ENCODE results near the gene EXOC8. TPM values are rescaled to one million over a fixed set of nuclear protein-coding genes. Genes with fewer than 3 reads are reported as not detected.

The EXOC8 gene
- total RNA-seq, 2 experiments from 2014 or later, result 18.2 to 18.4 TPM

- peaks cover 10% of the 10 kb centered on the region for H3K4me1 Mint-ChIP-seq (ENCODE audit: low read depth)
- ChIA-PET CTCF (interaction anchor here (0.7 to 1.7 kb wide), 4 partner anchors 11 to 384 kb away, joined by 3 to 7 read pairs (median 3); no protein-coding TSS in a partner anchor), POLR2A (interaction anchor here (1.0 kb wide), 1 partner anchor 48 kb away, joined by 3 read pairs; no protein-coding TSS in a partner anchor)
- no peaks in the 10 kb centered on the region for H3K27me3 Mint-ChIP-seq (ENCODE audit: low read depth)
- peaks cover 15% of the 10 kb centered on the region for H3K36me3 Mint-ChIP-seq (ENCODE audit: low read depth)
- H3K4me3 Mint-ChIP-seq, result no peak overlapping the region
- no peak for DNase-seq
- ATAC-seq, result no peak
- H3K9me3 Mint-ChIP-seq (ENCODE audit: insufficient read depth), result no peaks in the 10 kb centered on the region
- H3K27ac Mint-ChIP-seq, result no peak overlapping the region
Measured at GRCh38 chr1:231372501-231372900, 34.8 kb upstream of the EXOC8 start.

GRCh38 chr1:231369282-231369681 lies 31.6 kb upstream of the EXOC8 start:
- peaks cover 32% of the 10 kb centered on the region for H3K36me3 Mint-ChIP-seq (ENCODE audit: low read depth)
- H3K9me3 Mint-ChIP-seq (ENCODE audit: insufficient read depth), result no peaks in the 10 kb centered on the region
- DNase-seq, result no peak
- no peak for ATAC-seq
- H3K27me3 Mint-ChIP-seq (ENCODE audit: low read depth), result no peaks in the 10 kb centered on the region
- CTCF ChIA-PET, result interaction anchor here (2.4 kb wide), 1 partner anchor 12 kb away, joined by 6 read pairs; no protein-coding TSS in a partner anchor
- H3K4me1 Mint-ChIP-seq (ENCODE audit: low read depth), result no peaks in the 10 kb centered on the region
- H3K27ac Mint-ChIP-seq, result no peak overlapping the region
- H3K4me3 Mint-ChIP-seq, result no peak overlapping the region
- POLR2A ChIA-PET, result no interaction called here

- no peak overlapping the region for H3K4me3 Mint-ChIP-seq
- peaks cover 51% of the 10 kb centered on the region for H3K36me3 Mint-ChIP-seq (ENCODE audit: low read depth)
Measured at GRCh38 chr1:231364192-231364591, 26.5 kb upstream of the EXOC8 start.

GRCh38 chr1:231363624-231364023 lies 26.0 kb upstream of the EXOC8 start:
- DNase-seq (no peak), ATAC-seq (no peak)
- Mint-ChIP-seq H3K36me3 (ENCODE audit: low read depth) (peaks cover 46% of the 10 kb centered on the region), H3K27me3 (ENCODE audit: low read depth) (no peaks in the 10 kb centered on the region), H3K27ac (no peak overlapping the region), H3K4me3 (no peak overlapping the region), H3K4me1 (ENCODE audit: low read depth) (no peaks in the 10 kb centered on the region), H3K9me3 (ENCODE audit: insufficient read depth) (no peaks in the 10 kb centered on the region)
- ChIA-PET POLR2A (interaction anchor here (1.4 kb wide), 1 partner anchor 26 kb away, joined by 5 read pairs; the partner anchor contains the start of genes EXOC8 and SPRTN), CTCF (interaction anchor here (1.0 to 2.3 kb wide), 6 partner anchors 15 to 240 kb away, joined by 3 to 10 read pairs (median 4); no protein-coding TSS in a partner anchor)

More at GRCh38 chr1:231364192-231364591, 26.5 kb upstream of the EXOC8 start:
- H3K4me1 Mint-ChIP-seq (ENCODE audit: low read depth), result no peaks in the 10 kb centered on the region
- DNase-seq (no peak), ATAC-seq (no peak)
- H3K27ac Mint-ChIP-seq, result no peak overlapping the region
- POLR2A ChIA-PET, result interaction anchor here (1.4 kb wide), 1 partner anchor 26 kb away, joined by 5 read pairs; the partner anchor contains the start of genes EXOC8 and SPRTN
- H3K27me3 Mint-ChIP-seq (ENCODE audit: low read depth), result no peaks in the 10 kb centered on the region
- CTCF ChIA-PET, result interaction anchor here (1.0 to 2.3 kb wide), 4 partner anchors 213 to 240 kb away, joined by 3 to 10 read pairs (median 6); no protein-coding TSS in a partner anchor
- no peaks in the 10 kb centered on the region for H3K9me3 Mint-ChIP-seq (ENCODE audit: insufficient read depth)

- CTCF ChIA-PET, result interaction anchor here (1.0 to 2.2 kb wide), 4 partner anchors 10 to 244 kb away, joined by 3 to 10 read pairs (median 3); no protein-coding TSS in a partner anchor
- POLR2A ChIA-PET, result no interaction called here
- H3K9me3 Mint-ChIP-seq (ENCODE audit: insufficient read depth), result no peaks in the 10 kb centered on the region
- H3K36me3 Mint-ChIP-seq (ENCODE audit: low read depth), result peaks cover 47% of the 10 kb centered on the region
- no peaks in the 10 kb centered on the region for H3K27me3 Mint-ChIP-seq (ENCODE audit: low read depth)
- no peak overlapping the region for H3K27ac Mint-ChIP-seq
- no peak for ATAC-seq
- H3K4me1 Mint-ChIP-seq (ENCODE audit: low read depth), result peaks cover 8% of the 10 kb centered on the region
- no peak overlapping the region for H3K4me3 Mint-ChIP-seq
- no peak for DNase-seq
Measured at GRCh38 chr1:231362325-231362724, 24.7 kb upstream of the EXOC8 start.

- Mint-ChIP-seq H3K4me1 (ENCODE audit: low read depth) (peaks cover 8% of the 10 kb centered on the region), H3K27ac (no peak overlapping the region), H3K9me3 (ENCODE audit: insufficient read depth) (no peaks in the 10 kb centered on the region), H3K4me3 (no peak overlapping the region), H3K36me3 (ENCODE audit: low read depth) (peaks cover 31% of the 10 kb centered on the region), H3K27me3 (ENCODE audit: low read depth) (no peaks in the 10 kb centered on the region)
- DNase-seq (no peak), ATAC-seq (no peak)
- ChIA-PET POLR2A (interaction anchor here (0.9 kb wide), 1 partner anchor 21 kb away, joined by 5 read pairs; the partner anchor contains the start of genes EXOC8 and SPRTN), CTCF (interaction anchor here (1.0 to 2.0 kb wide), 2 partner anchors 231 to 244 kb away, joined by 3 to 6 read pairs; no protein-coding TSS in a partner anchor)
Measured at GRCh38 chr1:231359113-231359512, 21.5 kb upstream of the EXOC8 start.

GRCh38 chr1:231357831-231358354 lies 20.2 kb upstream of the EXOC8 start:
- H3K27ac Mint-ChIP-seq, result peak overlapping the region; percentile 4
- peaks cover 30% of the 10 kb centered on the region for H3K36me3 Mint-ChIP-seq (ENCODE audit: low read depth)
- CTCF ChIA-PET, result interaction anchor here (0.7 to 3.3 kb wide), 31 partner anchors 9 to 259 kb away, joined by 3 to 24 read pairs (median 4); partner anchors contain the start of genes EXOC8, SPRTN and TSNAX
- ATAC-seq (peak; percentile 85), DNase-seq (peak; percentile 57)
- H3K27me3 Mint-ChIP-seq (ENCODE audit: low read depth), result no peaks in the 10 kb centered on the region
- no peaks in the 10 kb centered on the region for H3K9me3 Mint-ChIP-seq (ENCODE audit: insufficient read depth)
- peaks cover 8% of the 10 kb centered on the region for H3K4me1 Mint-ChIP-seq (ENCODE audit: low read depth)
- no peak overlapping the region for H3K4me3 Mint-ChIP-seq
- POLR2A ChIA-PET, result no interaction called here

- CTCF ChIA-PET, result interaction anchor here (0.6 to 3.3 kb wide), 27 partner anchors 8 to 792 kb away, joined by 3 to 24 read pairs (median 4); partner anchors contain the start of genes EXOC8, SPRTN and TSNAX
- ATAC-seq (no peak), DNase-seq (no peak)
- peaks cover 8% of the 10 kb centered on the region for H3K4me1 Mint-ChIP-seq (ENCODE audit: low read depth)
- no peaks in the 10 kb centered on the region for H3K27me3 Mint-ChIP-seq (ENCODE audit: low read depth)
- H3K4me3 Mint-ChIP-seq, result no peak overlapping the region
- no peaks in the 10 kb centered on the region for H3K9me3 Mint-ChIP-seq (ENCODE audit: insufficient read depth)
- POLR2A ChIA-PET, result interaction anchor here (0.6 kb wide), 2 partner anchors 169 to 296 kb away, joined by 3 read pairs; no protein-coding TSS in a partner anchor
- H3K36me3 Mint-ChIP-seq (ENCODE audit: low read depth), result peaks cover 31% of the 10 kb centered on the region
- H3K27ac Mint-ChIP-seq, result no peak overlapping the region
Measured at GRCh38 chr1:231357187-231357772, 19.6 kb upstream of the EXOC8 start.

- ATAC-seq (no peak), DNase-seq (no peak)
- Mint-ChIP-seq H3K27ac (no peak overlapping the region), H3K4me1 (ENCODE audit: low read depth) (peaks cover 8% of the 10 kb centered on the region), H3K36me3 (ENCODE audit: low read depth) (peaks cover 31% of the 10 kb centered on the region), H3K4me3 (no peak overlapping the region), H3K27me3 (ENCODE audit: low read depth) (no peaks in the 10 kb centered on the region), H3K9me3 (ENCODE audit: insufficient read depth) (no peaks in the 10 kb centered on the region)
- ChIA-PET CTCF (interaction anchor here (1.0 to 3.3 kb wide), 2 partner anchors 195 to 237 kb away, joined by 3 to 18 read pairs; no protein-coding TSS in a partner anchor), POLR2A (no interaction called here)
Measured at GRCh38 chr1:231355171-231355570, 17.5 kb upstream of the EXOC8 start.

- Mint-ChIP-seq H3K27ac (no peak overlapping the region), H3K4me1 (ENCODE audit: low read depth) (peaks cover 8% of the 10 kb centered on the region), H3K27me3 (ENCODE audit: low read depth) (no peaks in the 10 kb centered on the region), H3K9me3 (ENCODE audit: insufficient read depth) (no peaks in the 10 kb centered on the region), H3K36me3 (ENCODE audit: low read depth) (peaks cover 29% of the 10 kb centered on the region), H3K4me3 (no peak overlapping the region)
- DNase-seq (no peak), ATAC-seq (no peak)
- CTCF ChIA-PET, result interaction anchor here (1.0 to 3.3 kb wide), 2 partner anchors 196 to 237 kb away, joined by 3 to 18 read pairs; no protein-coding TSS in a partner anchor
- POLR2A ChIA-PET, result no interaction called here
Measured at GRCh38 chr1:231354330-231355020, 16.8 kb upstream of the EXOC8 start.

GRCh38 chr1:231353086-231353485 lies 15.4 kb upstream of the EXOC8 start:
- Mint-ChIP-seq H3K4me3 (no peak overlapping the region), H3K9me3 (ENCODE audit: insufficient read depth) (no peaks in the 10 kb centered on the region), H3K27me3 (ENCODE audit: low read depth) (no peaks in the 10 kb centered on the region), H3K4me1 (ENCODE audit: low read depth) (peaks cover 7% of the 10 kb centered on the region), H3K36me3 (ENCODE audit: low read depth) (peaks cover 36% of the 10 kb centered on the region), H3K27ac (no peak overlapping the region)
- ATAC-seq (no peak), DNase-seq (no peak)
- CTCF ChIA-PET, result no interaction called here
- POLR2A ChIA-PET, result no interaction called here

Data from activated CD8-positive, alpha-beta T cell treated with anti-CD3 and anti-CD28 coated beads, Interleukin-2, amount 10 ng/mL, durations not matched to agents 7 days and 5 days (primary cell).